Measurements from ENCODE around the gene MRI1.
A peak's percentile ranks its signal among the peaks of the same experiment; 100 is the strongest.

Gene MRI1

DNA sequence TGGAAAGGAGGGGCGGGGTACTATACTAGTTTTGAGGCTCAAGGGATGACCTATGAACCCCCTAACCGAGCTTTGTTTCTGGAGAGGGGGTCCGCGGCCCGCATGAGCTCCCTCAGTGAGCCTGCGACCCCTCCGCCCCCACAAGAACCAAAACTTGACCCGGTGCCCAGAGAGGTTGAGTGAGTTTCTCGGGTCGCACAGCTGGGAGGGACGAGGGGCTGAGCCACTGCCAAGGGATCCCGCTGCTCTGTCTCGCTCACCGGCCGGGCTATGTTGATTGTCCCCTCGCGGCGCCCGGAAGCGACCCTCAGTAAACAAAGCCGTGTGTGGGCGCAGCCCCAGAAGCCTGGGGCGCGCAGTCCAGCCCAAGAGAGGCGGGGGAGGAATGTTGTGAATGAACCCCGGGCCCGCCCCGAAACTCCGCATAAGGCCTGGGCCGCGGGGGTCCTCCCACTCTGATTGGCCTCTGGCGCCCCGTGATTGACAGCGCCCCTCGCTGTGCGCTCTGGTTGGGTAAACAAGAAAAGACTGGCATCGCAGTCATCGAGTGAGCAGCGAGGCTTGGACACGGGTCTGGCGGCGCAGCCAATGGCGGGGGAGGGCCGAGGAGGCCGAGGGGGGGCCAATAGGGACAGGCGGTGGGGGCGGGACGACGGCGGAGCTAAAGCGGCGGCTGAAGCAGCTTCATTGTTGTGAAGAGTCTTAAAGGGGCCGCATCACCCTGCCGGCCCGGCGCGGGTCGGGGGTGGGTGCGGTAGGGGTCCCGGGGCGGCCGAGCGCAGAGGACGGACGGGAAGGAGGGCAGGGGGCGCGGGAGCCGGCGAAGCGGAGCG is 30.7 kb downstream of the MRI1 start, which contains the start of gene ZSWIM4:
Gene ZSWIM4 (plus strand): TSS at position 687 of the 833 bp plus-strand sequence. CDS start 206 bp downstream, outside the sequence.
- DNase-seq = peak; percentile 72 to 83 (median 78)

DNA sequence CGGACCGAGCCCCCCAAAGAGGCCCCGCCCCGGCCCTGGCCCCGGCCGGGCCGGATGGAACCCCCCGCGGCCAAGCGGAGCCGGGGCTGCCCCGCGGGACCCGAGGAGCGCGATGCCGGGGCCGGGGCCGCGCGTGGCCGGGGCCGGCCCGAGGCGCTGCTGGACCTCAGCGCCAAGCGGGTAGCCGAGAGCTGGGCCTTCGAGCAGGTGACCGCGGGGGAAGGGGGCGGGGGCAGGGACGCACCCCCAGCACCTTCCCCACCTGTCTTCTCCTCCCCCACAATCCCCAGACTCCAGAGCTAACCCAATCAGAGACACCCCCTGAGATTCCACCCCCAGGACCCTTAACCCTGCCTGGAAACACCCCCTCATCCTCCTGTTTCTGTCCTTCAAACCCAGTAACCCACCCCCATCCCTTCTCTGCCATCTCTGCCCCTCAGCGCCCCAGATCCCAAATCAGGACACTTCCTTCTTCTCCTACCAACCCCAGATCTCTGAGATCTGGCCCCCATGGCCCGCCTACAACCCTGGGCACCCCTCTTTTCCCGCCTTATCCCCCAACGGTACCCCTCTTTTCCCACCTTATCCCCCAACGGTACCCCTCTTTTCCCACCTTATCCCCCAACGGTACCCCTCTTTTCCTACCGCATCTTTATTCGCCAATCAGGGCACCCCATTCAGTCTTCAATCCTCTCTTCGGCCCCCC is 31.4 kb downstream of the MRI1 start:
- no peak for DNase-seq

DNA sequence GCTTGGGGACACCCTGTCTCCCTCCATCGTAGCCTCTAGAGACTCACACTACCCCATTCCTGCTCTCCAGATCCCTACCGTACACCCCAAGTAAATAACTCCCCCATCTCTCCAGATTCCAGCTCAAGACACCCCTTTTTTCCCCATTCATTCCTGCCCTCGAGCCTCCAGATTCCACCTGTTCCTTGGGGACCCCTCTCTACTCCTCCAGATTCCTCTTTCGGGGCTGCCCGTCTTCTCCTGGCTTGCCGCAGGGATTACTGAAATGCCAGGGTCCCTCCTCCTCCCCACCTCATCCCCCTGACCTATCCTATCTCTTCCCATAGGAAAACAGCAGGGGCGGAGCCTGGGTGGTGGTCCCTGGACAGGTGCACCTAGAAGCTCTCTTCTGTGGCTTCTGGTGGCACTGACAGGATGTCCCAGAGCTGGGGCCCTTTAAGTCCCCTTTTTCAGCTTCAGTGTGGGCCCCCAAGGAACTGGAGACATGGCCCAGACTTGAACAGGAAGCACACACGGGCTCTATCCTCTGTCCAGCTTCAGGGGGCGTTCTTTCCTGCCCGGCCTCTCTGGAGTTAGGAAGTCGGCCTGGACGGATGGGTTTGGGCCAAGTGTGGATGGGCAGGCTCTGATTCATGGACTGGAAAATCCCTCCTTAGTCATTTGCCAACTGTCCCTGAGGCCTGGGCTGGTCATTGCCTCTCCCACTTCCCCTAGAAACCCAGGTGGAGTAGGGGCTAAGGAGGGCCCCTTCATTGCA is 32.2 kb downstream of the MRI1 start:
- DNase-seq = no peak

DNA sequence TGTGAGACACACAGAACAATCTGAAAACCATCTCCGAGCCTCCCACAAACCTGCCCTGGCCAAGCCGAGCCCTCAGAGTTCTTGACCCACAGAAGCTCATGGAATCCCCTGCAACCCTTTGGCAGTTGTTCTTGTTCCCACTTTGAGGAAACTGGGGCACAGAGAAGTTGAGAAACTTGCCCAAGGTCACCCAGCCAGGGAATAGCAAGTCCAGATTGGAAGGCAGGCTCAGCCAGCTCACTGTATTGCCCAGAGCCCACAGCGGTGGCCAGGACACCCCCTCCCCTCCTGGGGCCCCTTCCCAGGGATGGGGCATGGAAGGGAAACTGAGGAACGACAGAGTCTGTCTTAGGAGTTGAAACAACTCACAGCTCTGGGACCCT is 32.7 kb downstream of the MRI1 start:
- DNase-seq = no peak

DNA sequence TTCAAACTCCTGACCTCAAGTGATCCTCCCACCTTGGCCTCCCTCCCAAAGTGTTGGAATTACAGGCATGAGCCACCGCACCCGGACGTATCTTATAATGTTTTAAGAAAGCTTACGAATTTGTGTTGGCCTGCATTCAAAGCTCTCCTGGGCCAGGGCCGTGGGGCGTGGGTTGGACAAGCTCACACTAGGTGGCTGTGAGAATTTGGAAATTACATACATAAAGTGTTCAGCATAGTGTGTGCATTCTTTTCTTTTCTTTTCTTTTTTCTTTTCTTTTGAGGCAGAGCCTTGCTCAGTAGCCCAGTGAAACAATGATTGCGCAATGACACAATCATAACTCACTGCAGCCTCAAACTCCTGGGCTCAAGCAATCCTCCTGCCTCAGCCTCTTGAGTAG is 33.5 kb downstream of the MRI1 start:
- DNase-seq = no peak

DNA sequence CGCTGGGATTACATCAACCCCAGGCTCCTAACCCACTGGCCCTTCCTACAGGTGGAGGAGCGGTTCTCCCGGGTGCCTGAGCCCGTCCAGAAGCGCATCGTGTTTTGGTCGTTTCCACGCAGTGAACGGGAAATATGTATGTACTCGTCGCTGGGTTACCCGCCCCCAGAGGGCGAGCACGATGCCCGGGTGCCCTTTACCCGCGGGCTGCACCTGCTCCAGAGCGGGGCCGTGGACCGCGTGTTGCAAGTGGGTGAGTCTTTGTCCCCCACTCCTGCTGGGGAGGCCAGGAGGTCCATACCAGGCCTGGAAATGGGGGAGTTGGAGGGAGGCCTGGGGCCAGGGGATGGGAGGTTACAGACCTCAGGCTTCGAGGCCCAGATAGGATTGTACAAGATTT is 35.3 kb downstream of the MRI1 start:
- no peak for DNase-seq

DNA sequence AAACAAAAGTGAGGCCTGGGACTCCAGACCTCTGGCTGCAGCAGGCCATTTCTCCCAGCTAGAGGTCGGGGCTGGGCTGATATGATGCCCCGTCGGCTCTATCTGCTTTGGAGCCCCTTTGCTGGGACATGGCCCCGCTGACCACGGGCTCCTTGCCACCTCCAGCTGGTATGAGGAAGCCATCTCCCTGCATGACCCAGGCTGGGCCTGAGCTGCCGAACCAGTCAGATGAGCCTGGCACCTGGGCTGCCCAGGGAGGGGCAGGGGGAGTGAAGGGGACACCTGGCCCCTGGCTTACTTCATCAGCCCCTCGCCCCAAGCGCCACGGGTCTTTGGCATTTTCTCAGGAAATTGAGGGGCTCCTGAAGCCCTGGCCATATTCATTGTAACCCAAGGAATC is 38.7 kb downstream of the MRI1 start:
- no peak for DNase-seq

DNA sequence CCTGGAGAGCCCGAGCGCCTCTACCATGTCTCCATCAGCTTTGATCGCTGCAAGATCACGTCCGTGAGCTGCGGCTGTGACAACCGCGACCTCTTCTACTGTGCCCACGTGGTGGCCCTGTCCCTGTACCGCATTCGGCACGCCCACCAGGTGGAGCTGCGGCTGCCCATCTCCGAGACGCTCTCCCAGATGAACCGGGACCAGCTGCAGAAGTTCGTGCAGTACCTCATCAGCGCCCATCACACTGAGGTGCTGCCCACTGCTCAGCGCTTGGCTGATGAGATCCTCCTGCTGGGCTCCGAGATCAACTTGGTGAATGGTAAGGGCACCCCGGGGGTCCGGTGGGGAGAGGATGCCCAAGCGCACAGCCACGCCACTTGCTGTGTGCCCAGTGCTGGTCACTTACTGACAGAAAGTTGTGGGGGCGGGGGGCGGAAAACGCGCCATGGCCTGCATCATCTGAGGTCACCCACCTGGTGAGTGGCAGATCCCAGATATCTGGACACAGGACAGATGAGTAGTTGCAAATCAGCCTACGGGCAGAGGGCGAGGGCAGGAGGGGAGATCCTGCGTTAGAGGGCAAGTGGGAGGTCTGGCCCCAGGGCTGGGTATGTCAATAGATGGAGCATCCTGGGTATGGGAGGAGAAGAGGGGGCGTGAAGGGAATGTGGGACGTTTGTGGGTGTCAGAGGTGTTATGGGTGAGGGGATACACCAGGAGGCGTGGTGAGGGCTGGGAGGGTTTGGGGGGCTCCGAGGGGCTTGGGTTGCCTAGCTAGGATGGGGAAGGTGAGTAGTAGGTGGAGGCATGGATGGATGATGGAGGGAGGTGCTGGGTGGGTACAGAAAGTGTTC is 40.7 kb downstream of the MRI1 start:
- peak in 1 of 4 experiments; percentile 11 for DNase-seq

DNA sequence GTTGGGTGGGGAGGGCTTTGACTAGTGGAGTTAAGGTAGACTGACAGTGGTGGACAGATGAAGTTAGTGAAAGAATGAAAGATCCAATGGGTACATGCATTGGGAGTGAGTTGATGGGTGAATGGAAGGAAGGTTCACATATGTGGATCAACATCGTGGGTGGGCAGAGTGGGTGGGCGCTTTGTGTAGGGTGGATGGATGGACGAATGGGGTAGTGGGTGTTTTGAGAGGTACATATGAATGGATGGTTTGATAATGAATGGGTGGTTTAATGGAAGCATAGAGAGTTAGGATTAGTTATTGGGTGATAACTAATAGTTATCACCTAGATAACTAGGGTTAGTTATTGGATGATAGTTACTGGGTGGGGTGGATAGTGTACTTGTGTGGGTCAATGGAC is 42.4 kb downstream of the MRI1 start:
- DNase-seq = no peak

DNA sequence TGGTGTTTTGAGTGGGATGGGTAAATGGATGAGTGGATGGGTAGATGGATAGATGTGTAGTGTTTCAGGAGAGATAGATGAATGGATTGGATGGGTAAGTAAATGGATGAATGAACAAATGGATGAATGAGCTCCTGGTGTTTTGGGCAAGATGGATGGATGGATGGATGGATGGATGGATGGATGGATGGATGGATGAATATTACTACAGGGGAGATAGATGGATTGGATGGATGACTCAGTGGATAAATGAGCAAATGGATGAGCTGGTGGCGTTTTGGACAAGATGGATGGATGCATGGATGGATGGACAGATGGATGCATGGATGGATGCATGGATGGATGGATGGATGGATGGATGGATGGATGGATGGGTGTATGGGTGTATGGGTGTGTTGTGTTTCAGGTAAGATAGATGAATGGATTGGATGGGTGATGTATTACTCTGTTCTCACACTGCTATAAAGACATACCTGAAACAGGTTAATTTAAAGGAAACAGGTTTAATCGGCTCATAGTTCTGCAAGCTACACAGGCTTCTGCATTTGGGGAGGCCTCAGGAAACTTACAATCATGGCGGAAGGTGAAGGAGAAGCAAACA is 43.2 kb downstream of the MRI1 start:
- no peak for DNase-seq

DNA sequence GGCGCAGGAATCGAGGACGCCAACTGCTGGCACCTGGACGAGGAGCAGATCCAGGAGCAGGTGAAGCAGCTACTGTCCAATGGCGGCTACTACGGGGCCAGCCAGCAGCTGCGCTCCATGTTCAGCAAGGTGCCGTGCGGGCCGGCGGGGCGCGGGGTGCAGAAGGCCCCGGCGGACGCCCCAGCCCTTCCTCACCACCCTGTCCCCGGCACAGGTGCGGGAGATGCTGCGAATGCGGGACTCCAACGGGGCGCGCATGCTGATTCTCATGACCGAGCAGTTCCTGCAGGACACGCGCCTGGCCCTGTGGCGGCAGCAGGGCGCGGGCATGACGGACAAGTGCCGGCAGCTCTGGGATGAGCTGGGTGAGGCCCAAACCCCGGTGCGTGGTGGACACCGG is 44.5 kb downstream of the MRI1 start:
- DNase-seq = no peak

DNA sequence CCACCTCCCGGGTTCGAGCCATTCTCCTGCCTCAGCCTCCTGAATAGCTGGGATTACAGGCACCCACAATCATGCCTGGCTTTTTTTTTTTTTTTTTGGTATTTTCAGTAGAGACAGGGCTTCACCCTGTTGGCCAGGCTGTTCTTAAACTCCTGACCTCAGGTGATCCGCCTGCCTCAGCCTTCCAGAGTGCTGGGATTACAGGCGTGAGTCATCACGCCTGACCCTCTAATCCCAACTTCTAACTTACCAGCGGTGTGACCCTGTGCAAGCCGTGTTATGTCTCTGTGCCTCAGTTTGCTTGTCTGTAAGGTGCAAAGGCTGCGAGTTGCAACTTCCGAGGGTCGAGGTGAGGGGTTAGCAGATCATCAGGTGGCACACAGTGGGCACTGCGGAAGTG is 48.2 kb downstream of the MRI1 start:
- DNase-seq = no peak

DNA sequence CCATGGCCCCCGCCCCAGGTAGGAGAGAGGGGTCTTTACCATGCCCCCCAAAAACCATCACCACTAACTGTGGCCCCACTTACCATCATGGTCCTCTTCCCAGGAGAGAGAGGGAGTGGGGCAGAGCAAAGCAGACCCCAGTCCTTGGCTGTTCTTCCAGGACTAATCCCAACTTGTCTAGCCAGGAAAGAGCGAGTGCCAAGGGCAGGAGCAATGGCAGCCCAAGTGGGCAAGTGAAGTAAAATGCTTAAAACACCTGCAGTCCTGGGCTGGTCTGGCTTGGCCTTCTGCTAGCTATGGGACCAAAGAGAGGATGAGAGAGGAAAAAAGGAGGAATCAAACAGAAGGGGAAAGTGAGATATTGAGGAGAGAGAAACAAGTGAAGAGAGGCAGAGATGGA is 48.8 kb downstream of the MRI1 start:
- DNase-seq = no peak

DNA sequence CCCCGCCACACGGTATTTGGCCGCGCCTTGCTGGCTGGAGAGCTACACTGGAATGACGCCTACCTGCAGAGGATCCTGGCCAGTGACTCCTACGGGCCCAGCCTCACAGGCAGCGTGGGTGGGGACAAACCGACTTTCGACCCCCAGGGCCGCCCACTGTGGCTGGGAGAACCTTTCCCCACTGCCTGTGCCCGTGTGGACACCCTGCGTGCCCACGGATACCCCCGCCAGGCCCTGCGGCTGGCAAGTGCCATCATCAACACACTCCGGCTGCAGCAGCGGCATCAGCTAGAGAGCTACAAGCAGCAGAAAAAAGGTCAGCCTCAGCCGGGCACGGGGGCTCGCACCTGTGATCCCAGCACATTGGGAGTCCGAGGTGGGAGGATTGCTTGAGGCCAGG is 50.2 kb downstream of the MRI1 start:
- DNase-seq = no peak

DNA sequence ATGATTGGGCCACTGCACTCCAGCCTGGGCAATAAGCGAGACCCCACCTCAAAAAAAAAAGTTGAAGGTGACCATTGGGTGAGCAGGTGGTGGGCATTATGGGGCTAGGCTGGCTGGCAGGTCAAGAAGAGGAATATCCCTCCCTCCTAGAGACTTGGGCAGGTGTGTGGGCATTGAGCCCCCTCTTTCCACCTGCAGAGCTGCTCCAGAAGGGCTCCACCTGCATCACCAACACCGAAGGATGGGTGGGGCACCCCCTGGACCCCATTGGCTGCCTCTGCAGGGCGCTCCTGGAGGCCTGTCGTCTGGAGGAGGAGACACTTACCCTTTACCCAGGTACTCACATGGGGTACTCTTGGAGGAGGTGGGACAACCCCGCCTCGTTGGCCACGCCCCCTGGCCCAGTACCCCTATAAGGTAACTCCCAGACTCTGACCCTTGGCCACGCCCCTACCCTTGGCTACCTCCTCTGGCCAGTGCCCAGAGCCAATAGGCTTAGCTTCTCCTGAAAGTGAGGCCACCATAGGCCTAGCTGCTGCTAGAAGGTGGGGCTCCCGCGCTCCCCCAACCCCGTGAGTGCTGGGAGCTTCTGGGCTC is 52.8 kb downstream of the MRI1 start:
- no peak for DNase-seq

DNA sequence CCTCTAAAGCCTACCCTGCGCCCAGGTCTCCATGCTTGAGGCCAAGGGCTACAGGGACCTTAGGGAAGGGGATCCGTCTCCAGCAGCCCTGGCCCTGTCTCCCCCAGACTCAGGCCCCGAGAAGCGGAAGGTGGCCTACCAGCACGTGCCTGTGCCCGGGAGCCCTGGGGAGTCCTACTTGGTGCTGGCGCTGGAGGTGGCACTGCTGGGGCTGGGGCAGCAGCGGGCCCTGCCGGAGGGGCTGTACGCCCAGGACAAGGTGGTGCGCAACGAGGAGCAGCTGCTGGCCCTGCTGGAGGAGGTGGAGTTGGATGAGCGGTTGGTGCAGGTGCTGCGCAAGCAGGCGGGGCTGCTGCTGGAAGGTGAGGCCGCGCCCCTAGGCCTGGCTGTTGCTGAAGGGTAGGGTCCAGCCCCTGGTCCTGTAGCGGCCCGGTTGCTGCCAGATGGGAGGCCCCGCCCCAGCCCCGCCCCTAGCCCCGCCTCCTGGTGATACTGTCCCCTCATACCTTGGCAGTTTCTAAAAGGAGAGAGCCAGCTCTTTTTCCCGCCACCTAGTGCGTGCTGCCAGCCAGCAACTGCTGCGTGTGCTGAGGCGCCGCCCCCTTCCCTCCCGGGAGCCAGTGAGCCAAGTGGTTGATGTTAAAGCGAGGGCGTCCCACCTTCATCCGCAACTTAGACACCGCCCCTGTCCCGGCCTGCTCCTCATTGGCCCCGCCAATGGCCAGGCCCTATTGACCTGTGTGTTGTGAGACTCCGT is 53.5 kb downstream of the MRI1 start:
- peak in 1 of 4 experiments; percentile 34 for DNase-seq

DNA sequence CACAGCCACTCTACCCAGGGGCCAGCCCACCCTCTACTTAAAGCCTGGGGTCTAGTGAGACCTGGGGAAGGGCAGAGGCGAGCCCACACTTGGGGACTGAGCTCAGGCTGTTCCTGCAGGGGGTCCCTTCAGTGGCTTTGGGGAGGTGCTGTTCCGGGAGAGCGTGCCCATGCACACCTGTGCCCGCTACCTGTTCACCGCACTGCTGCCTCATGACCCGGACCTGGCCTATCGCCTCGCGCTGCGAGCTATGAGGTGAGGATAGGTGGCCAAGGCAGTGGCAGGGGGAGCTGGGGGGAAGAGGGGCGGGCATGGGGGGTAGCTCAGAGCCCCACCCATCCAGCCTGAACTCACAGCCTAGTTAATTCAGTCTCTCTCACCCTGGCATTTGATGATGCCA is 54.9 kb downstream of the MRI1 start:
- no peak for DNase-seq

DNA sequence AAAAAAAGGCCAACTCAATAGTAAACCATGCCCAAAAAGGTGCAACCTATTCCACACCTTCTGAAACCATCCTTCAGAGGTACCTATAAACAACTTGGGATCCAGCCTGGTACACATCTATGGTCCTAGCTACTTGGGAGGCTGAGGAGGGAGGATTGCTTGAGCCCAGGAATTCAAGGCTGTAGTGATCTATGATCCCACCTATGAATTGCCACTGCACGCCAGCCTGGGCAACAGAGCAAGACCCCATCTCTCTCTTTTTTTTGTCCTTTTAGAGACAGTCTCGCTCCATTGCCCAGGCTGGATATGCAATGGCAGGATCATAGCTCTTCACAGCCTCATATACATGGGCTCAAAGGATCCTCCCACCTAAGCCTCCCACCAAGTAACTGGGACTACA is 57.0 kb downstream of the MRI1 start:
- DNase-seq = no peak

DNA sequence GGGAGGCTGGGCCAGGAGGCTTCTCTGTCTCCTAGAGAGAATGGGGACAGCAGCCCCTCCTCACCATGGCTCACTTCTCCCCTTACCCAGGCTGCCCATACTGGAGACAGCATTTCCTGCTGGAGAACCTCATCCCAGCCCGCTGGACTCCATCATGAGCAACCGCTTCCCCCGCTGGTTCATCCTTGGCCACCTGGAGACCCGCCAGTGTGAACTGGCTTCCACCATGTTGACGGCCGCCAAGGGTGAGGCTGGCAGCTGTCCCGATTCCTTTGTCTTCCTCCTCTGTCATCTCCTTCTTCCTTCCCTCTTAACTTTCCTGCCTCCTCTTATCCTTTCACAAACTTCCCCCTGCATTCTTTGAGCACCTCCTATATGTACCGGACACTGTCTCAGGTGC is 58.9 kb downstream of the MRI1 start:
- no peak for DNase-seq
